ENCODE measurements around the gene CABP4. TPM values are rescaled to one million over a fixed set of nuclear protein-coding genes. Genes with fewer than 3 reads are reported as not detected.
A peak's percentile ranks its signal among the peaks of the same experiment; 100 is the strongest.

CABP4 gene
- total RNA-seq, 4 donors from 2014 or later, result 0.65 to 4.6 (median 3.0) TPM

DNA sequence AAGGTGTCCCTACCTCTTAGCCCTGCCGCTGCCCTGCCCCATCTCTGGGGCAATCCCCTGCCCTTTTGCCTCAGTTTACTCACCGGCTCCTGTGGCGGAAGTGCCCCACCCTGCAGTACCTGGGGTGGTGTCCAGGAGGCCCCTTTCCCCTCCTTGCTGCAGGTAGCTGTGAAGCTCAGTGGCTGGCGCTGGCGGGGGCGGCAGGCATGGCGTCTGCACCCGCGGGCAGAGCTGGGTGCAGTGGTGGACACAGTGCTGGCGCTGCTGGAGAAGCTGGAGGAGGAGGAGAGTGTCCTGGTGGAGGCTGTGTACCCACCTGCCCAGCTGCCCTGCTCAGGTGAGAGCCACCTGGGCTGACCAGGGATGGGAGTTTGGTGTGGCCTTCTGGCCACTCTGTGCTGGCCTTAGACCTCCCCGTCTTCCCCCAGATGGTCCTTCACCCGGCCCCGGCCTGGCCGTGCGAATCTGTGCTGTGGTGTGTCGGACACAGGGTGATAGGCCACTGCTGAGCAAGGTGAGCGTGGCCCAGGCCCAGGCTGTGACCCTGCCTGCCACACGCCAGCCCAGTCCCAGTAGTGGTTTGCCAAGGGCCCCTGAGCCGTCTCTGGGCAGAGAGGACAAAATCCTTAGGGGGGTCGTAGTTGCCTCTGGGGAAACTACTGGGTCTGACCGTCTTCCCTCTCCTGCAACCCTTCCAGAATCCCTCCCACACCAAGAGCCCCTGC lies 35.7 kb upstream of the CABP4 start:
- DNase-seq (ENCODE audit: low spot score) (no peak), ATAC-seq (ENCODE audit: low FRiP score) (no peak)
- TF ChIP-seq, protein P1, sequence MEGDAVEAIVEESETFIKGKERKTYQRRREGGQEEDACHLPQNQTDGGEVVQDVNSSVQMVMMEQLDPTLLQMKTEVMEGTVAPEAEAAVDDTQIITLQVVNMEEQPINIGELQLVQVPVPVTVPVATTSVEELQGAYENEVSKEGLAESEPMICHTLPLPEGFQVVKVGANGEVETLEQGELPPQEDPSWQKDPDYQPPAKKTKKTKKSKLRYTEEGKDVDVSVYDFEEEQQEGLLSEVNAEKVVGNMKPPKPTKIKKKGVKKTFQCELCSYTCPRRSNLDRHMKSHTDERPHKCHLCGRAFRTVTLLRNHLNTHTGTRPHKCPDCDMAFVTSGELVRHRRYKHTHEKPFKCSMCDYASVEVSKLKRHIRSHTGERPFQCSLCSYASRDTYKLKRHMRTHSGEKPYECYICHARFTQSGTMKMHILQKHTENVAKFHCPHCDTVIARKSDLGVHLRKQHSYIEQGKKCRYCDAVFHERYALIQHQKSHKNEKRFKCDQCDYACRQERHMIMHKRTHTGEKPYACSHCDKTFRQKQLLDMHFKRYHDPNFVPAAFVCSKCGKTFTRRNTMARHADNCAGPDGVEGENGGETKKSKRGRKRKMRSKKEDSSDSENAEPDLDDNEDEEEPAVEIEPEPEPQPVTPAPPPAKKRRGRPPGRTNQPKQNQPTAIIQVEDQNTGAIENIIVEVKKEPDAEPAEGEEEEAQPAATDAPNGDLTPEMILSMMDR (IDR thresholded peaks at IDR 0.05), result no peak

DNA sequence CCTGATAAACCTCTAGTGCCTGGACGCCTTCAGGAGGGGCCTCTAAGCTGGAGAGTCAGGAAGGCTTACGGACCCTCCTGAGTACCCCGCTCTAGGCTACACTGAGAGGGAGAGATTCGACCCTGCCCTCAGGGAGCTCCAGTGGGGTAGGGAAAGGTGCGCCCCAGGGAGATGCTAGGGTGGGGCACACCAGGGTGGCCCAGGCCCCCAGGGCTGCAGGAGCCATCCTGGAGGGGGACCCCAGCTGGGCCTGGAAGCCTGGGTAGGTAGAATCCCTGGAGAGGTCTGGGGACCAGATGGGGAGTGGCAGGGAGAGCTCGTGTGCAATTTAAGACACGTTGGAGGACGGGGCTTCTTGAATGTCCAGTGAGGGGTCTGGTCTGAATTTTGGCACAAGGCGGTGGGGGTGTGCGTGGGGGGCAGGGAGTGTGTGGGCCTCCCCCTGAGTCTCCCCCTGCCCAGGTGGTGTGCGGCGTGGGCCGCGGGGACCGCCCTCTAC lies 35.0 kb upstream of the CABP4 start:
- TF ChIP-seq, protein P1 (IDR thresholded peaks at IDR 0.05), result no peak
- DNase-seq (ENCODE audit: low spot score), result no peak

DNA sequence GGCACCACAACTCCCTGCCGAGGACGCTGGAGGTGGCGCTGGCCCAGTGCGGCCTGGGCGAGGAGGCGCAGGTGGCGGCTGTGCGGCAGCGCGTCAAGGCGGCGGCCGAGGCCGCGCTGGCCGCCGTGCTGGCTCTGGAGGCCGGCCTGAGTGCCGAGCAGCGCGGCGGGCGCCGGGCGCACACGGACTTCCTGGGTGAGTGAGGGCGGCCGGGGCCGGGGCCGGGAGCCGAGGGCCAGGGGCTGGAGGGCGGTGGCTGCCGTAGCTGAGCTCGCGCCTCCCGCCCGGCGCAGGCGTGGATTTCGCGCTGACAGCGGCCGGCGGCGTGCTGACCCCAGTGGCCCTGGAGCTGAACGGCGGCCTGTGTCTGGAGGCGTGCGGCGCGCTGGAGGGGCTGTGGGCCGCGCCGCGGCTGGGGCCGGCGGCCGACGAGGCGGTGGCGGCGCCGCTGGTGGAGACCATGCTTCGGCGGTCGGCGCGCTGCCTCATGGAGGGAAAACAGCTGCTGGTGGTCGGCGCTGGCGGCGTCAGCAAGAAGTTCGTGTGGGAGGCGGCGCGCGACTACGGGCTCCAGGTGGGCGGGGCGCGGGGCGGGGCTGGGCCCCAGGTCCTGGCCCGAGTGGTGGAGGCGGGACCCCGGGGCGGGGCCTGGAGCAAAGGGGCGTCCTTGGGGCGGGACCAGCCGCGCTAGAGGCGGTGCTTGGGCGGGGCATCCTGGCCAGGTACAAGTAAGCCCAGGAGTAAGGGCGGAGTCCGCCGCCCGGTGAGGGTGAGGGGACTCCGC lies 34.3 kb upstream of the CABP4 start:
- TF ChIP-seq, protein P1 (IDR thresholded peaks at IDR 0.05), result no peak
- ATAC-seq (ENCODE audit: low FRiP score) (peak; percentile 86), DNase-seq (ENCODE audit: low spot score) (peak; percentile 88)

More for the DNA sequence above, 35.0 kb upstream of the CABP4 start:
- ATAC-seq (ENCODE audit: low FRiP score), result peak; percentile 8

DNA sequence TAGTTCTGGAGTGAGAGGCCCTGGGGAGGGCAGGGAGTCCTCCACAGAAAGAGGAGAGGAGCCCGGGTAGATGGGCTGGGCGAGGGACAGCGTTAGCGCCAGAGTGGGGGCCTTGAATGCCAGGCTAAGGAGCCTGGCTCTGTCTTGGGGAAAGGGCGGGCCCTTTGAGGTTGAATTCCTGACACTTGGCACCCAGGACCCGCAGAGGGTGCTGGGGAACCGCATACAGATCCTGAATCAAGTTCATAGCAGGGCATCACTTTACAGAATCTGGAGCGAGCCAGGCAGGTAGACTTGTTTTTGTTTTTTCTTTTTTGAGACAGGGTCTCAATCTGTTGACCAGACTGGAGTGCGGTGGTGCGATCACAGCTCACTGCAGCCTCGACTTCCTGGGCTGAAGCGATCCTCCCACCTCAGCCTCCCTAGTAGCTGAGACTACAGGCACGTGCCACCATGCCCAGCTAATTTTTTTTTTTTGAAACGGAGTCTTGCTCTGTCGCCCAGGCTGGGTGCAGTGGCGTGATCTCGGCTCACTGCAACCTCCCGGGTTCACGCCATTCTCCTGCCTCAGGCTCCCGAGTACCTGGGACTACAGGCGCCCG lies 33.6 kb upstream of the CABP4 start:
- ATAC-seq (ENCODE audit: low FRiP score) (no peak), DNase-seq (ENCODE audit: low spot score) (no peak)
- TF ChIP-seq, protein P1 (IDR thresholded peaks at IDR 0.05), result no peak

DNA sequence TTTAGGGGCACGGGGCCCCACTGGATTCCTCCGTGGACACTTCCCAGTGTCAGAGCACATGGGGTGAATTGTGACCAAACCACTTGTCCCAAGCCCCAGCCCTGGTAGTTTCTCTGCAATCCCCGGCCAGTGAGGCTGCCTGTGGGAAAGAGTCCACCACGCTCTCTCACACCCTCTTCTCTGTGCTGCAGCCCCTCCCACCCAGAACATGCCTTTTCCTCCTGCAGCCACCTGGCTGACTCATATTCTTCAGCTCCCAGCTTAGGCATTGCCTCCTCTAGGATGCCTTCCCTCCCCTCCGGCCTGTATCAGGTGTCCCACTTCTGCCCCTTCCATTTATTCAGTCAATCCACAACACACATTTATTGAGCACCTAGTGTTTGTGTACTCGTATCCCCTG lies 32.3 kb upstream of the CABP4 start:
- DNase-seq (ENCODE audit: low spot score) (no peak), ATAC-seq (ENCODE audit: low FRiP score) (no peak)
- TF ChIP-seq, protein P1 (IDR thresholded peaks at IDR 0.05), result no peak

DNA sequence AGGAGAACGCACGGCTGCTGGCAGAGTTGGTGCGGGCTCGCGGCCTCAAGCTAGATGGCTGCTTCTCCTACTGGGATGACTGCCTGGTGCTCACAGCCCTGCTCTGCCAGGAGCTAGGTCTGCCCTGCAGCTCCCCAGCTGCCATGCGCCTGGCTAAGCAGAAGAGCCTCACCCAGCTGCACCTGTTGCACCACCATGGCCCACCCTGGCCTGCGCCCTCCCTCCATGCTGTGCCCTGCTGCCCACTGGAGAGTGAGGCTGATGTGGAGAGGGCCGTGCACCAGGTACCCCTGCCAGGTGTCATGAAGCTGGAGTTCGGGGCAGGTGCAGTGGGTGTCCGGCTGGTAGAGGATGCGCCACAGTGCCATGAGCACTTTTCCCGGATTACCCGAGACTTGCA lies 31.7 kb upstream of the CABP4 start:
- DNase-seq (ENCODE audit: low spot score) (no peak), ATAC-seq (ENCODE audit: low FRiP score) (no peak)
- TF ChIP-seq, protein P1 (IDR thresholded peaks at IDR 0.05), result no peak

Measured in omental fat pad (tissue), 4 donors.